Activated naive CD4-positive, alpha-beta T cell treated with anti-CD3 and anti-CD28 coated beads, Interleukin-2, amount 50 U/mL, for 24 hours (primary cell): ENCODE measurements around the gene HSPE1.
"Not testable (repeated sequence)": the region's sequence is repeated elsewhere in the genome, so short reads cannot be mapped to it uniquely, and the experiment has no call there.

Experiments used
- H3K27ac Mint-ChIP-seq: one replicate; pipeline ENCODE4 v1.8.0; 2021; ENCODE audit warnings: mild to moderate bottlenecking, mixed read lengths
- H3K27me3 Mint-ChIP-seq: one replicate; pipeline ENCODE4 v1.8.0; 2021; ENCODE audit warnings: mixed read lengths
- H3K36me3 Mint-ChIP-seq: one replicate; pipeline ENCODE4 v1.8.0; 2021; ENCODE audit warnings: mixed read lengths
- H3K4me1 Mint-ChIP-seq: one replicate; pipeline ENCODE4 v1.8.0; 2021; ENCODE audit warnings: mixed read lengths
- H3K4me3 Mint-ChIP-seq: one replicate; pipeline ENCODE4 v1.8.0; 2021; ENCODE audit warnings: mild to moderate bottlenecking, mixed read lengths
- H3K9me3 Mint-ChIP-seq: one replicate; pipeline ENCODE4 v1.8.0; 2021; ENCODE audit warnings: mixed read lengths

Gene HSPE1

GRCh38 chr2:197515315-197515738 is 15.1 kb downstream of the HSPE1 start:
- H3K36me3 Mint-ChIP-seq: no peaks in the 10 kb centered on the region
- H3K27ac Mint-ChIP-seq: peak overlapping the region; percentile 94
- H3K4me3 Mint-ChIP-seq: peak overlapping the region; percentile 96
- H3K27me3 Mint-ChIP-seq: no peaks in the 10 kb centered on the region
- H3K9me3 Mint-ChIP-seq: no peaks in the 10 kb centered on the region
- peaks cover 35% of the 10 kb centered on the region for H3K4me1 Mint-ChIP-seq

- peak within 1 kb of the TSS; percentile 95 for H3K27ac Mint-ChIP-seq
- H3K36me3 Mint-ChIP-seq: peaks cover 2% of the 10 kb centered on the region
- H3K4me1 Mint-ChIP-seq: peaks cover 40% of the 10 kb centered on the region
- peak within 1 kb of the TSS; percentile 96 for H3K4me3 Mint-ChIP-seq
- no peaks in the 10 kb centered on the region for H3K9me3 Mint-ChIP-seq
- no peaks in the 10 kb centered on the region for H3K27me3 Mint-ChIP-seq
Observed at GRCh38 chr2:197515739-197516392, 15.7 kb downstream of the HSPE1 start, which contains the start of gene MOB4. TSS of gene MOB4 (plus strand) at chr2:197516066. CDS start at chr2:197516087, 21 bp downstream.

DNA sequence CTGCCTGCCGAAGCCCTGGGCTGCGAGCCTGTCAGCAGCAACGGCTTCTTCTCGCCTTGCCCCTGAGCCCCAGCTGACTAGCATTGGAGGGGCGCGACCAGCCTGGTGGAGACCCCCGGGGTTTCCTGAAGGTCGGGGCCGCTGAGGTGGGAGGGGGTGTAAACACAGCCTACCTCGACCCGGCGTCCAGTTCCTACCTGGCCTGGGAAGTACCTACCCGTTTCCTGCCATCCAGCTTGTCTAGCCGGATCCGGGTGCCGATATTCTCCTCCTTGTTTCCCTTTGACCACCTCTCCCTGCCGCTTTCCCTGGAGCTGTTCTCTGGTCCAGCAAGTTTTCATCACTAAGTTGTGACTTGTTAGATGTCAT is 16.2 kb downstream of the HSPE1 start:
- peaks cover 44% of the 10 kb centered on the region for H3K4me1 Mint-ChIP-seq
- no peaks in the 10 kb centered on the region for H3K9me3 Mint-ChIP-seq
- peak overlapping the region; percentile 95 for H3K27ac Mint-ChIP-seq
- H3K36me3 Mint-ChIP-seq: peaks cover 5% of the 10 kb centered on the region
- H3K27me3 Mint-ChIP-seq: no peaks in the 10 kb centered on the region
- peak overlapping the region; percentile 96 for H3K4me3 Mint-ChIP-seq

GRCh38 chr2:197517150-197517549 is 17.0 kb downstream of the HSPE1 start:
- H3K9me3 Mint-ChIP-seq: no peaks in the 10 kb centered on the region
- no peaks in the 10 kb centered on the region for H3K27me3 Mint-ChIP-seq
- H3K36me3 Mint-ChIP-seq: peaks cover 5% of the 10 kb centered on the region
- peak overlapping the region; percentile 95 for H3K27ac Mint-ChIP-seq
- peak overlapping the region; percentile 96 for H3K4me3 Mint-ChIP-seq
- peaks cover 50% of the 10 kb centered on the region for H3K4me1 Mint-ChIP-seq

DNA sequence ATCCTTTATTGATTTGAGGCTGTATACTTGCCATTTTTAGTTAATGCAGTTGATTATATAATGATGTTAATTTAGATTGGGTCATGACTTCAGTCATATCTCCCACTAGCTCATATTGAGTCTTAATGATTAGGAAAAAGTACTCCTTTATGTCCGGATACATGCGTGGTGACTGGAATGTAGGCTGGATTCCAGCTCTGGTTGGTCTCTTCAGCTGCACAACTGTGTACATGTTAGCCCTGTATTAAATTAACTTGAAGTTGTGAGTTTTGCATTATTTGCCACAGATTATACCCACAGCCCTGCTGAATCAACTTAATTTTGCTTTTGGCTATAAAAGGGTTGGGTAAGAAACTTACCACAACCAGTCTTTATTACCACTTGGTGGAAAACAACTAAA is 38.2 kb downstream of the HSPE1 start:
- H3K4me3 Mint-ChIP-seq: no peak overlapping the region
- H3K9me3 Mint-ChIP-seq: no peaks in the 10 kb centered on the region
- peaks cover 16% of the 10 kb centered on the region for H3K36me3 Mint-ChIP-seq
- H3K4me1 Mint-ChIP-seq: peaks cover 49% of the 10 kb centered on the region
- peak overlapping the region; percentile 32 for H3K27ac Mint-ChIP-seq
- H3K27me3 Mint-ChIP-seq: no peaks in the 10 kb centered on the region

DNA sequence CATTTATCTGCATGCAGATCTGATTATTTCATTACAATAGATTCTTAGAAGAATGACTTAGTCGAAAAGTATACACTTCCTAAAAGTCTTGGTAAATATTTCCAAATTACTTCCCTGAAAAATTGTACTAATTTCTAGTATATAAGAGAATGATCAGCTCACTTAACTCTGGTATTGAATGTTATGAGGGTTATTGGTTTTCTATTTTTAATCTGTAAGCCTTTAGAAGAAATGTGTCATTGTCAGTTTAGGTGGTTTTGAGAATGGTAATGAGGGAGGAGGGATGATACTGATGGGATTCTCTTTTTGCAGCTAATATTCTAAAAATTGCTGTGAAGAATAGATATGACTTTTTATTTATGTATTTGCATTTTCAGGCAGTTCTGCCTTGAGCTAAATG is 39.6 kb downstream of the HSPE1 start:
- peaks cover 13% of the 10 kb centered on the region for H3K36me3 Mint-ChIP-seq
- H3K9me3 Mint-ChIP-seq: no peaks in the 10 kb centered on the region
- H3K4me1 Mint-ChIP-seq: peaks cover 36% of the 10 kb centered on the region
- no peak overlapping the region for H3K4me3 Mint-ChIP-seq
- H3K27ac Mint-ChIP-seq: peak overlapping the region; percentile 13
- H3K27me3 Mint-ChIP-seq: no peaks in the 10 kb centered on the region

DNA sequence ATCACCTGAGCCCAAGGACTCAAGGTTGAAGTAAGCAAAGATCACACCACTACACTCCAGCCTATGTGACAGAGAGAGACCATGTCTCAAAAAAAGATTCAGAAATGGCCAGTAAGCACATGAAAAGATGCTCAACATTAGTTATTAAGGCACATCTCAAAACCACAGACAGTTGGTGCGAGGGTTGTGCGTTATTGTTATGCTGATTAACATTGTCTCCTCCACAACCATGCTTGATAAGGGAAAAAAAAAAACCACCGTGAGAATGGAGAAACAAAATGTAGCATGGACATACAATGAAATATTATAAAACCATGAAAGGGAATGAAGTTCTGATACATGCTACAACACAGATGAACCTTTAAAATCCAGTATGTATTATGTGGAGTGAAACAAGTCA is 43.0 kb downstream of the HSPE1 start:
- no peak overlapping the region for H3K4me3 Mint-ChIP-seq
- H3K4me1 Mint-ChIP-seq: peaks cover 27% of the 10 kb centered on the region
- H3K27me3 Mint-ChIP-seq: no peaks in the 10 kb centered on the region
- no peaks in the 10 kb centered on the region for H3K9me3 Mint-ChIP-seq
- peaks cover 10% of the 10 kb centered on the region for H3K36me3 Mint-ChIP-seq
- no peak overlapping the region for H3K27ac Mint-ChIP-seq

DNA sequence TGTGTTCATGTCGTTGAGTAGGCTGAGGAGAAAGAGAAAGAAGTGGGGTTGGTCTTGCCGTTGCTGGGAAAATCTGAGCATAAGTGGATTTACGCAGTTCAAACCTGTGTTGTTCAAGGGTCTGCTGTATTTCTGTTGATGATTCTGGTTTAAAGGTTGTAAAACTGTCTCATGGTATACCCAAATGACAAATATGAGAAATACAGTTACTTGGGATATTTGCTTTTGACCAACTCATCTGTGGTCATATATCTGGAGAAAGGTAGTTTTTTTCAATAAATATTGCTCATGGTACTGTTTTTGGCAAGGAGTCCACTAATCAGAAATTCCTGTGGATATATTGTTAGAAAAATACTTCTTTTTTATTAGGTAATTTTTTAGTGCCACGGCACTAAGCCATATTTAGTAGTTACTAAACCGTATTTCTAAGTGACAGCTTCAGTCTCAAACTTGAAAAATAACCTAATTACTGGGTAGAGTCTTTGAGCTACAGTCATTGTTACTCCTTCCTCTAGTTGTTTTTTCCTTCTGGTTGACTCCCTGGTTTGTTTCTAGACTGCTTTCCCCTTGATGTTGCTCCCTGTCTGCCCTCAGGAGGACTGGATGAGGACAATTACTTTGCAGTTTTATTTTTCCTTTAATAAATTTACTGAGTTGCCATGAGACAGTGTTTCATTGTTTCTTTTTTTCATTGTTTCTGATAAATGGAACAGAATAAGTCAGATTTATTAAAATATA is 47.2 kb downstream of the HSPE1 start:
- H3K9me3 Mint-ChIP-seq: no peaks in the 10 kb centered on the region
- peaks cover 8% of the 10 kb centered on the region for H3K36me3 Mint-ChIP-seq
- no peaks in the 10 kb centered on the region for H3K27me3 Mint-ChIP-seq
- peaks cover 11% of the 10 kb centered on the region for H3K4me1 Mint-ChIP-seq
- no peak overlapping the region for H3K4me3 Mint-ChIP-seq
- peak overlapping the region; percentile 63 for H3K27ac Mint-ChIP-seq

GRCh38 chr2:197548582-197548981 is 48.4 kb downstream of the HSPE1 start:
- Mint-ChIP-seq H3K27ac (no peak overlapping the region), H3K4me3 (no peak overlapping the region), H3K9me3 (no peaks in the 10 kb centered on the region), H3K36me3 (peaks cover 8% of the 10 kb centered on the region), H3K27me3 (no peaks in the 10 kb centered on the region), H3K4me1 (peaks cover 11% of the 10 kb centered on the region)

- H3K36me3 Mint-ChIP-seq, H3K9me3 Mint-ChIP-seq, H3K27ac Mint-ChIP-seq, H3K27me3 Mint-ChIP-seq, H3K4me3 Mint-ChIP-seq: not testable (repeated sequence)
- peaks cover 20% of the 10 kb centered on the region for H3K4me1 Mint-ChIP-seq
Observed at GRCh38 chr2:197551260-197551659, 51.1 kb downstream of the HSPE1 start.
